Endodermal cell (in vitro differentiated cells): Measurements from ENCODE around the gene ZNF574. TPM values are rescaled to one million over a fixed set of nuclear protein-coding genes. Genes with fewer than 3 reads are reported as not detected.
A peak's percentile ranks its signal among the peaks of the same experiment; 100 is the strongest.

Experiments used
- DNase-seq: peaks from one replicate; pipeline ENCODE4 v3.0.0-alpha.2; 2017
- H3K27ac ChIP-seq: 2 replicates; pipeline ENCODE4 v1.5.1; 2013; ENCODE audit warnings: mild to moderate bottlenecking, low read depth, low read length, moderate library complexity
- H3K27me3 ChIP-seq: 2 replicates; pipeline ENCODE4 v1.6.1; 2013; ENCODE audit warnings: mild to moderate bottlenecking, low read length, moderate library complexity; ENCODE audit not compliant: insufficient read depth, control insufficient read depth, poor library complexity, severe bottlenecking
- H3K36me3 ChIP-seq: 2 replicates; pipeline ENCODE4 v1.7.0; 2013; ENCODE audit warnings: mild to moderate bottlenecking, low read length, moderate library complexity; ENCODE audit not compliant: control insufficient read depth, insufficient read depth
- H3K4me1 ChIP-seq: one replicate; pipeline ENCODE4 v1.7.0; 2013; ENCODE audit warnings: low read length; ENCODE audit not compliant: control insufficient read depth, insufficient read depth
- H3K4me3 ChIP-seq: 2 replicates; pipeline ENCODE4 v1.5.1; 2013; ENCODE audit warnings: mild to moderate bottlenecking, low read length, moderate library complexity
- H3K9ac ChIP-seq: 2 replicates; pipeline ENCODE4 v1.6.1; 2013; ENCODE audit warnings: mild to moderate bottlenecking, low read length, moderate library complexity; ENCODE audit not compliant: poor library complexity, severe bottlenecking; ENCODE audit errors: extremely low read depth
- H3K9me3 ChIP-seq: 2 replicates; pipeline ENCODE4 v1.6.1; 2013; ENCODE audit warnings: mild to moderate bottlenecking, low read length, moderate library complexity; ENCODE audit not compliant: control insufficient read depth
- H3K27ac Mint-ChIP-seq: 2 replicates; pipeline ENCODE4 v1.8.0; 2020; ENCODE audit warnings: mixed read lengths
- H3K27me3 Mint-ChIP-seq: 2 replicates; pipeline ENCODE4 v1.8.0; 2021; ENCODE audit warnings: mild to moderate bottlenecking, mixed read lengths; ENCODE audit not compliant: insufficient read depth
- H3K36me3 Mint-ChIP-seq: 2 replicates; pipeline ENCODE4 v1.8.0; 2020; ENCODE audit warnings: low read depth, mixed read lengths
- H3K4me1 Mint-ChIP-seq: 2 replicates; pipeline ENCODE4 v1.8.0; 2020; ENCODE audit warnings: mixed read lengths
- H3K4me3 Mint-ChIP-seq: 2 replicates; pipeline ENCODE4 v1.8.0; 2020; ENCODE audit warnings: mild to moderate bottlenecking, moderate library complexity, mixed read lengths
- H3K9me3 Mint-ChIP-seq: 2 replicates; pipeline ENCODE4 v1.8.0; 2020; ENCODE audit warnings: mild to moderate bottlenecking, mixed read lengths
- CTCF ChIP-seq: fragments of 200-600 bp; sonication (generic); conservative IDR thresholded peaks from 2 replicates; pipeline ENCODE4 v1.5.0; 2021; ENCODE audit warnings: antibody characterized with exemption, mild to moderate bottlenecking
- WGBS, 2 experiments: methylation state at CpG; one replicate each; pipeline versions ENCODE4 v1.1.5 to v1.1.7; 2013; ENCODE audit warnings: missing lambda C conversion rate in 2 of 2, mixed read lengths in 1 of 2; ENCODE audit not compliant: insufficient coverage in 1 of 2, insufficient read length in 1 of 2; 5-methylcytosine and 5-hydroxymethylcytosine counted together
- total RNA-seq, 2 donors: library from RNA; stranded (reverse); fragmentation: NEBNext Ultra II Directional in 1 of 2; extraction: Animal tissue kit (Norgen Biotek cat#: 25700) in 1 of 2; gene quantifications; 2 replicates in 1 of 2; 3 replicates in 1 of 2; pipeline ENCODE4 v1.2.1, GENCODE V29; 2021

ZNF574 gene
- total RNA-seq, 2 donors from 2014 or later, result 20.9 to 22.1 TPM

GRCh38 chr19:42121656-42122069, 45.7 kb downstream of the ZNF574 start:
- Mint-ChIP-seq H3K4me1 (no peaks in the 10 kb centered on the region), H3K27me3 (peaks cover 8% of the 10 kb centered on the region), H3K36me3 (no peaks in the 10 kb centered on the region), H3K4me3 (no peak overlapping the region), H3K27ac (no peak overlapping the region), H3K9me3 (no peaks in the 10 kb centered on the region)
- Histone ChIP-seq H3K4me3 (no peak overlapping the region), H3K9ac (no peak overlapping the region), H3K9me3 (no peaks in the 10 kb centered on the region), H3K4me1 (no peaks in the 10 kb centered on the region), H3K27me3 (no peaks in the 10 kb centered on the region), H3K36me3 (no peaks in the 10 kb centered on the region), H3K27ac (no peak overlapping the region)
- DNase-seq, result peak; percentile 66
- 46 to 55% methylated on average over 2 to 8 of the region's 8 CpGs for WGBS, 2 experiments
- no peak for TF ChIP-seq CTCF

- 87 to 89% methylated on average over 8 to 17 of the region's 17 CpGs for WGBS, 2 experiments
- Histone ChIP-seq H3K4me1 (no peaks in the 10 kb centered on the region), H3K36me3 (no peaks in the 10 kb centered on the region), H3K4me3 (no peak overlapping the region), H3K27me3 (no peaks in the 10 kb centered on the region), H3K9me3 (no peaks in the 10 kb centered on the region), H3K9ac (no peak overlapping the region), H3K27ac (no peak overlapping the region)
- Mint-ChIP-seq H3K4me3 (no peak overlapping the region), H3K27ac (no peak overlapping the region), H3K4me1 (no peaks in the 10 kb centered on the region), H3K9me3 (no peaks in the 10 kb centered on the region), H3K36me3 (no peaks in the 10 kb centered on the region), H3K27me3 (peaks cover 10% of the 10 kb centered on the region)
- no peak for TF ChIP-seq CTCF
- no peak for DNase-seq
Observed at GRCh38 chr19:42122691-42123607, 47.0 kb downstream of the ZNF574 start.

- Histone ChIP-seq H3K4me3 (no peak overlapping the region), H3K36me3 (no peaks in the 10 kb centered on the region), H3K9ac (no peak overlapping the region), H3K9me3 (no peaks in the 10 kb centered on the region), H3K27ac (no peak overlapping the region), H3K4me1 (no peaks in the 10 kb centered on the region), H3K27me3 (no peaks in the 10 kb centered on the region)
- Mint-ChIP-seq H3K36me3 (no peaks in the 10 kb centered on the region), H3K9me3 (no peaks in the 10 kb centered on the region), H3K4me1 (no peaks in the 10 kb centered on the region), H3K27me3 (peaks cover 10% of the 10 kb centered on the region), H3K4me3 (no peak overlapping the region), H3K27ac (no peak overlapping the region)
- TF ChIP-seq CTCF, result no peak
- WGBS, 2 experiments, result 88% methylated on average over 1 of the region's 1 CpG; no CpG with 5 or more reads in 1 of the 2 experiments
- no peak for DNase-seq
Observed at GRCh38 chr19:42123765-42124164, 47.8 kb downstream of the ZNF574 start.
